HG03469 (cell line): ENCODE data around the gene POLRMT.

Source experiments
- ATAC-seq: cut with Tn5 transposase; IDR thresholded peaks from one replicate; pipeline ENCODE4 v1.9.1; 2021; ENCODE audit warnings: mild to moderate bottlenecking, moderate library complexity, moderate number of reproducible peaks; ENCODE audit not compliant: unreplicated experiment

POLRMT gene

GRCh38 chr19:648305-648704 lies 15.0 kb upstream of the POLRMT start:
- ATAC-seq, result no peak

- ATAC-seq, result no peak
These were observed 14.4 kb upstream of the POLRMT start for GRCh38 chr19:647566-648284.

- ATAC-seq, result no peak
These were observed 13.6 kb upstream of the POLRMT start for GRCh38 chr19:646779-647565.

GRCh38 chr19:645912-646778 lies 12.8 kb upstream of the POLRMT start:
- no peak for ATAC-seq

GRCh38 chr19:644789-645188 lies 11.5 kb upstream of the POLRMT start:
- no peak for ATAC-seq

- ATAC-seq, result no peak
These were observed 11.0 kb upstream of the POLRMT start for GRCh38 chr19:644363-644762.

GRCh38 chr19:643736-644135 lies 10.4 kb upstream of the POLRMT start:
- ATAC-seq, result no peak

- ATAC-seq, result no peak
These were observed 9.7 kb upstream of the POLRMT start for GRCh38 chr19:642767-643727.

GRCh38 chr19:641702-642101 lies 8.4 kb upstream of the POLRMT start:
- no peak for ATAC-seq

GRCh38 chr19:640606-641189 lies 7.4 kb upstream of the POLRMT start:
- no peak for ATAC-seq

GRCh38 chr19:640161-640558 lies 6.8 kb upstream of the POLRMT start:
- no peak for ATAC-seq

- no peak for ATAC-seq
These were observed 6.2 kb upstream of the POLRMT start, which contains the start of gene FGF22 for GRCh38 chr19:639253-640160. TSS of gene FGF22 (plus strand) at chr19:639879. CDS start at chr19:639926, 47 bp downstream.

- no peak for ATAC-seq
These were observed 5.5 kb upstream of the POLRMT start for GRCh38 chr19:638906-639252.

GRCh38 chr19:634975-635652 lies 1.8 kb upstream of the POLRMT start:
- no peak for ATAC-seq

- ATAC-seq, result no peak
These were observed 676 bp upstream of the POLRMT start for GRCh38 chr19:633786-634639.

GRCh38 chr19:632579-633067 lies 714 bp downstream of the POLRMT start:
- ATAC-seq, result no peak
